Activated T-helper 1 cell treated with anti-CD3 and anti-CD28 coated beads, Interleukin-2, amount 50 U/mL, for 16 hours (primary cell): Measurements from ENCODE around the gene CPNE6.

Experiments used
- DNase-seq, 2 donors: peaks; one replicate each; pipeline ENCODE4 v3.0.0-alpha.2; 2020; ENCODE audit warnings: low read depth in 1 of 2, low spot score in 1 of 2

Gene CPNE6

DNA sequence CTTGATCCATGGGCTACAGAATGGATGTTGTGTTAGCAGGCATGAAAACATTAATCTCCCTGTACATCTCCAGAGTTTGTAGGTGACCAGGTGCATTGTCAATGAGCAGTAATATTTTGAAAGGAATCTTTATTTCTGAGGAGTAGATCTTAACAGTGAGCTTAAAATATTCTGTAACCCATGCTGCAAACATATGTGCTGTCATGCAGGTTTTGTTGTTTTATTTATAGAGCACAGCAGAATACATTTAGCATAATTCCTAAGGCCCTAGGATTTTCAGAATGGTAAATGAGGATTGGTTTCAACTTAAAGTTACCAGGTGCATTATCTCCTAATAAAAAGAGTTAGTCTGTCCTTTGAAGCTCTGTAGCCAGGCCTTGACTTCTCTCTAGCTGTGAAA is 55.6 kb downstream of the CPNE6 start:
- no peak for DNase-seq

DNA sequence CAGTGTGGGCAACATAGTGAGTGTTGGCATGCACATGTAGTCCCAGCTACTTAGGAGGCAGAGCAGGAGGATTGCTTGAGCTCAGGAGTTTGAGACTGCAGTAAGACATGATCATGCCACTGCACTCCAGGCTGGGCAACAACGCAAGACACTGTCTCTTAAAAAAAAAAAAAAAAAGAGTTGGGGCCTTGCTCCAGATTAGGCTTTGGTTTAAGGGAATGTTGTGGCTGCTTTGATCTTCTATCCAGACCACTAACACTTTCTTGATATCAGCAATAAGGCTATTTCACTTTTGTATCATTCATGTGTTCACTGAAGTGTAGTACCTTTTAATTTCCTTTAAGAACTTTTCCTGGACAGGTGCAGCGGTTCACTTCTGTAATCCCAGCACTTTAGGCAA is 56.3 kb downstream of the CPNE6 start:
- no peak for DNase-seq
